HG03521 (cell line): ENCODE results near the gene MYEOV.

ENCODE experiments used
- ATAC-seq: cut with Tn5 transposase; IDR thresholded peaks from one replicate; pipeline ENCODE4 v1.9.1; 2021; ENCODE audit warnings: mild to moderate bottlenecking, moderate library complexity; ENCODE audit not compliant: unreplicated experiment

Gene MYEOV

GRCh38 chr11:69285766-69286165 is 8.2 kb upstream of the MYEOV start:
- ATAC-seq: no peak

GRCh38 chr11:69286374-69287371 is 7.3 kb upstream of the MYEOV start:
- ATAC-seq: no peak

GRCh38 chr11:69287968-69288882 is 5.7 kb upstream of the MYEOV start:
- ATAC-seq: no peak

- ATAC-seq: no peak
These were observed 5.1 kb upstream of the MYEOV start for GRCh38 chr11:69288883-69289242.

- ATAC-seq: no peak
These were observed 3.1 kb upstream of the MYEOV start for GRCh38 chr11:69290806-69291205.

- no peak for ATAC-seq
These were observed 2.4 kb upstream of the MYEOV start for GRCh38 chr11:69291459-69292110.

GRCh38 chr11:69292221-69292648 is 1.7 kb upstream of the MYEOV start:
- ATAC-seq: no peak

- ATAC-seq: no peak
These were observed 868 bp upstream of the MYEOV start for GRCh38 chr11:69293087-69293486.

- no peak for ATAC-seq
These were observed 670 bp downstream of the MYEOV start for GRCh38 chr11:69294571-69295078.

GRCh38 chr11:69295079-69295994 is 1.4 kb downstream of the MYEOV start:
- no peak for ATAC-seq

GRCh38 chr11:69295995-69296889 is 2.3 kb downstream of the MYEOV start:
- no peak for ATAC-seq

GRCh38 chr11:69296890-69297786 is 3.2 kb downstream of the MYEOV start:
- ATAC-seq: peak; percentile 44

GRCh38 chr11:69297787-69298266 is 3.9 kb downstream of the MYEOV start:
- peak; percentile 15 for ATAC-seq

- peak; percentile 34 for ATAC-seq
These were observed 4.5 kb downstream of the MYEOV start for GRCh38 chr11:69298267-69299022.

- no peak for ATAC-seq
These were observed 5.1 kb downstream of the MYEOV start for GRCh38 chr11:69299023-69299461.

- ATAC-seq: no peak
These were observed 5.6 kb downstream of the MYEOV start for GRCh38 chr11:69299572-69299971.
